GM19238 (cell line): ENCODE data around the gene ACAA2.

Source experiments
- DNase-seq: peaks from one replicate; pipeline ENCODE4 v3.0.0; 2011; ENCODE audit warnings: low spot score; ENCODE audit not compliant: insufficient read length

ACAA2 gene, protein sequence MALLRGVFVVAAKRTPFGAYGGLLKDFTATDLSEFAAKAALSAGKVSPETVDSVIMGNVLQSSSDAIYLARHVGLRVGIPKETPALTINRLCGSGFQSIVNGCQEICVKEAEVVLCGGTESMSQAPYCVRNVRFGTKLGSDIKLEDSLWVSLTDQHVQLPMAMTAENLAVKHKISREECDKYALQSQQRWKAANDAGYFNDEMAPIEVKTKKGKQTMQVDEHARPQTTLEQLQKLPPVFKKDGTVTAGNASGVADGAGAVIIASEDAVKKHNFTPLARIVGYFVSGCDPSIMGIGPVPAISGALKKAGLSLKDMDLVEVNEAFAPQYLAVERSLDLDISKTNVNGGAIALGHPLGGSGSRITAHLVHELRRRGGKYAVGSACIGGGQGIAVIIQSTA

DNA sequence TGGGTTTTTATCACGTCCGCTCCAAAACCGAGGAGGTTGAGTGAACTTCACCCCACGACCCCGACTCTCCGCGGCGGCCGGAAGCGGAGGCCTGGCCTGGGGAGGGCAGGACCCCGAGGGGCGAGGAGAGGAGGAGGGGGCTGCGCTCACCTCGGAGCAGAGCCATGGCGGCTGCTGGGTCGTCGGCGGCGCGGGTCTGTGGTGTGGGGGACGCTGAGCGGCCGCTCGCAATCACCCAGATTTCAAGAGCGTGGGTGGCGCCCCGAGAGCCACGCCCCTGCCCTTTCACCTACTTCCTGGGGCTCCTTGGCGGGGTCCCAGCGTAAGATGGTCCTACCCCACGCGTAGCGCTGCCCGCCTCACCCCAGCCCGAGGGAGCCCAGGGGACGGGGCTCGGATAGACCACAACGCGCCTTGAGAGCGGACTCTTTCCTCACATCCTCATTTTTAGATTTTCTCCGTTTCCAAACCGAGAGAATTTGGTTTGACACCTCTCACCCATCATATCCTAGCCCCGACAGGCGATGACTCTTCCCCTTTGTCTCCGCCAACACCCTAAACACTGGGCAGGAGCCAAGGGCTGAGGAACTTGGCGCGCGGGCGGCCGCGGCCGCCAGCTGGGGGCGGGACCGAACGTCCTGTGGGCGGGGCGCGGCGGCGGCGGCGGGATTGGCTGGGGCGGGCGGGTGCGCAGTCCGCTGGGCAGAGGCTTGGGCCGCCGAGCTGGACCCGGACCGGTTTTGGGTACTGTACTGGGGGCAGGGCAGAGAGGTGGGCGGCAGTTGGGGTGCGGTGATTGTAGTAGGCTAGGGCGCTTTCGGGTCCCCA lies at the start of gene ACAA2:
Gene ACAA2 (minus strand): TSS at position 215 of the 828 bp plus-strand sequence. CDS start 49 bp downstream, at position 166.
- DNase-seq = peak; percentile 60

DNA sequence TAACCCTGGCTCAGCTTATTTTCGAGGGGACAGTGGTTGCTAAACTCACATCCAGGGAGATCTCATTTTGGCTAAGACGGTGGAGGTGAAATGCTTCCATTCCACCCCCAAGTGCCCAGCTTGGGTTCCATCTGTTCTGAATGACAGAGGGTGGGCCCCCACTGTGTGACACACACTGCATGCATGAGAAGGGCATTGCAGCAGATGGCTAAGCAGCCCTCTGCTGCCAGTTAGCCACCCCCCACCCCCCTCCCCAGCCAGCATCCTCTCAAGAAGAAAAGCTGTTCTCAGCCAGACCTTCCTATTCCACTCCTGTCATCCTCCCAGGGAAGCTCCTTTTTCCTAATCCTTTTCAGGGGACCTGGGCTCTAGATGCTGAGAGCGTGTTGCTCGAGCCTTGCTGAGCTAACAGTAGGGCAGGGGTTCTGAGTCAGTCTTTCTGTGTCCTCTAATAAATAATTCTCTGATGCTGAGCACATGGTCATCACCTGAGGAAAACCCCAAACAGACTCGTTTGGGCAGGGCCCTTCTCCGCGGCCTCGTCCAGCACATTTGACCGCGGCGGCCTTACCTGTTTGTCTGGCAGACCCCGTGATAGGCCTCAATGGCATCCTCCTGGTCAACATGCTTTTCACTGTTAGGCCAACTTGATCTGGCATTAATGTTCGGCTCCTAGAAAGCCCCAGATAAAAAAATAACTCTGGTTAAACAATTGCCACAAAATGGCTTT lies 49.5 kb upstream of the ACAA2 start:
- DNase-seq = no peak

DNA sequence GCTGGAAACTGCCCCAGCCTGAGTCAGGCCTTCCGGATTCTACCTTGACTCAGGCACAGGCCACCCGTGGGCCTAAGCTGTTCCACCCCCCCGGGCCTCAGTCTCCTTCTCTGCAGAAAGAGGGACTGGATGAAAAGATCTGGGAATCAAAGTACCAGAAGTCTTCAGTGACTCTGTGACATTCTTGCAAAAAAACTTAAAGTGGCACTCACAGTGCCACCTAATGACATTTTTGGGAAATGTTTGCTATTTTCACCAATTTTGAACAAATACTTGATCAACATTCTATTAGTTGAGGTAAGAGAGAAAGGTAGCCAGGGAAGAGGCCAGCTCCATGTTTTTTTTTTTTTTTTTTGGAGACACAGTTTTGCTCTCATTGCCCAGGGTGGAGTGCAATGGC lies 48.3 kb upstream of the ACAA2 start:
- DNase-seq = no peak

DNA sequence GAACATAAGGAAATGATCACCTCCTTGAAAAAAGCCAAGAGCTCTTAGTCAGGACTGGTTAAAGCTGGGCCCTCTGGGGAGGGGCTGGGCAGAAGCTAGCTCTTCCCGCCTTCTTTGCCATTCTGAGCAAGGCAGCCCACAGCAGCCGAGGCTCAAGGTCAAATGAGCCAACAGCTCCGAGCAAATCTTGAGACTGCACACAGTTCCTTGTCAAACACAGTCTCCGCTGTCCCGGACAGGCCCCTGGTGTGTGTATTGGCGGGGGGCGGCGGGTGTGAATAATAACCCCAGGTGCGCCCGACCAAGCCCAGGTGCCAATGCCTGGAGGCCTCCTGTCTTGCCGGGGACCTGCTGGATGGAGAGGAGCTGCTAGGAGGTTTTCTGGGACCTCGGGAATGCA lies 46.4 kb upstream of the ACAA2 start:
- no peak for DNase-seq

DNA sequence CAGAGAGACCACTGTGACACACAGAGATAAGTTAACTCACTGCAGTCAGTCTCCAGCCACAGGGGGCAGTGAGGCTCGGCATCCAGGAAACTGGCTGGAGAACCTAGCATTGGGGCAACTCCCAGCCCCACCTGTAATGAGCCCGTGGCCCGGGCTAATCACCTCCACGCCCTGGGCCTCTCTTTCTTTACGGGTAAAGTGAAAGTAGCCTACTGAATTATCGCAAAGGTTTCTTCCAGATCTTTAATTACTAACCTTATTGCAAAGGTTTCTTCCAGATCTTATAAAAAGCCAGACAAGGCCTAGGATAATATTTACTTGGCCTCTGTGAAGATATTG lies 45.7 kb upstream of the ACAA2 start:
- DNase-seq = no peak

DNA sequence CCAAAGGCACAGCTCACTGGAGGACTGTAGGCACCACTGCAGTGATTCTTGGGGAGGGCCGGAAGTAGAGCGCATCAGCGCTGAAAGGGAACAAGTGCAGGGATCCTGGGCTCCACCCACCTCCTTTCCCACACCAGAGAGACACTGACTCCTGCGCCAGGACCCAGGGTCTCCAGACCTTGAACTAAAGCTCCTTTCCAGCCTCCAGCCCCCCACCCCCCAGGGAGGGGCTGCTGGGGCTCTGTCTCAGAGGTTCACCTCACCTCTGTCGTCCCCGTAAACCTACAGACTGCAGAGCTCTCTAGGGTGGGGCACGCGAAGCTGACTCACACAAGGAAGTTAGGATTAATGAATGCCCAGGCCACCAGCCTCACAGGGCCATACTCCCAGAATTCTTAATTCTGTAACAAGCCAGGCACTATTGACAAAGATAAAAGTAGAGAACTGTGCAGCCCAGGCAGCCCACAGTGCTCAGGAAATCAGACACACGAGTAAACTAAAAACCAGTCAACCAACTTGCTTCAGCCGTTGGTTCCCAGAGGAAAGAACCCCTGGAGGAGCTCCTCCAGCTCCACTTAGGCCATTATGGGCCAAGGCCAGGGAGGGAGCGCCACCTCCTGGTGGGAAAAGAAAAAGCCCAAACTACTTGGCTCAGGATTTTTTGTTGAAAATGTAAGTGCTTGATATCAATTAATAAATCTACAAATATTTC lies 45.1 kb upstream of the ACAA2 start:
- peak; percentile 58 for DNase-seq

DNA sequence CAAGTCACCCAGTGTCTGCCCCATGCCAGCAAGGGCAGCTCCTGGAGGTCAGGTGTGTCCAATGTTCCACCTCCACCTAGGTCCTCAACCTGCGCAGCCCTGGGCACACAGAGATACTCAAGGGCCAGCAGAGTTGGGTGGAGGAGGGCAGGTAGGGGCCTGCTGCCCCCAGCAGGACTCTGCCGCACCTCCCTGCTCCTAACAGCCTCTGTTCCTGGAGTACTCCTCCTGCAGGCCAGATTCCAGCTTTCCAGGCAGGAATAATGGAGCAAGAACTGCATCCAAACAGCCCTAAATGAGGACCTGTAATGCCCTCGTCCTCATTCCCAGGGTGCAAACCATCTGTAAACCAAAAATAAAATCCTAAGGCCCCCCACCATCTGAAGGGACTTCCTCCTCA lies 44.4 kb upstream of the ACAA2 start:
- DNase-seq = no peak

DNA sequence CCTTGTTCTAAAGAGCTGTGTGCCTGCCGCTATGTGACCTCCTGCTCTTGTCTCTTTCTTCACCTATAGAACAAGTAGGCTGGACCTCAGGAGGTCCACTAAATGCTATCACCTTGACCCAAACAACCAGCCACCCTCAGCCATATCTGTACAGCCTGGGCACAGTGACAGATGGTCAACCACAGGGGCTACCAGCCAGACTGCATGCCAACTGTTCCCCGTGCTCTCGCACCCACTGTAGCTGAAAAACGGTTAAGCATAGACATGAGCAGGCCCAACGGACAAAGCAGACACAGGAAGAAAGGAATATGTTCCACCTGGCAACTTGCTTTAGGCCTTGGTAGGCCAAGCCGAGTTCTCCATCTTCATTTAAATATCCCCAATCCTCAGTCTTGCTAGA lies 43.2 kb upstream of the ACAA2 start:
- no peak for DNase-seq

DNA sequence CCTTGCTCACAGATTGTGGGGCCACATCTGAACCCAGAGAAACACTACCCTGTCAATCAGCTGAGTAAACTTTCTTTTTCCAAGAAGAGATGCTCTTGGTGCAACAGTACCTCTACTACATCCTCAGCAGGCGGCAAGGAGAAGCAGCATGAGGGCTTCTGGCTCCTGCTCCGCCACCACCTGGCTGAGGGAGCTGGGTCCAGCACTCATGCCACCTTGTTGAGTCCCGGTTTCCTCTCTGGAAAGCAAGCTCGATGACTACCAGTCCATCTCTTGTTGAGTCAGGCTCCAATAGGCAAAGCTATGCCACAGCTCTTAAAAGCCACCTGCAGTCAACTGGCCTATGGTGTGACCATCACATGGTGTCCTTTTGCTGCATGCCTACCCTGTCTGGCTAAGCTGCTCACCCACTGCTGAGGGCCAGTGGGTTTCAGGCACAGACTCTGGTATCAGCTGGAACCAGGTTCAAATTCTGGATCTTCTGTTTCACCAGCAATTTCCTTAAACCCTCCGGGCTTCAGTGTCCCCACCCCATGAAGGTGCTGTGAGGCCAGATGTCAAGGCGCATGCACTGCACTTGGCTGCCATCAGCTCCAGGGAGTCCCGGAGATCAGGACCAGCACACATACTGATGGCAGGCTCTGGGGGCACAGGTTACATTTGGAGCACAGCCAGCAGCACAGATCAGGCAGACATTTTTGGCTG lies 42.5 kb upstream of the ACAA2 start:
- DNase-seq = no peak

DNA sequence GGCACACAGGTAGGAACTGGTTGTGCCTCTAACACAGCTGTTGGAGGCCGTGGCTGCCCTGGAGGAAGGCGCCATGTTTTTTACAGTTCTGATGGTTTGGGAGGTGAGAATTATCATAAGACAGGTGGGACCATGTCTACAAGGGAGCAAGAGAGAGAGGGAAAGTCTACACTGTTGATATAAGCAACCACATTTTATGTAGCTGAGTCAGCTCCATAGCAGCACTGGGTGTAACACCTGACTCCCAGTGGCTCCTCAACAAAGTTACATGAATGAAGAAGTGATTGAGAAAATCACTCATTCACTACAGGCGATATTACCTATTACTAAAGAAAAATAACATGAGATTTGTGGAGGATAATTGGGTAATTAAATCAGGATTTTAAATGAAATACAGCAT lies 41.3 kb upstream of the ACAA2 start:
- DNase-seq = no peak

DNA sequence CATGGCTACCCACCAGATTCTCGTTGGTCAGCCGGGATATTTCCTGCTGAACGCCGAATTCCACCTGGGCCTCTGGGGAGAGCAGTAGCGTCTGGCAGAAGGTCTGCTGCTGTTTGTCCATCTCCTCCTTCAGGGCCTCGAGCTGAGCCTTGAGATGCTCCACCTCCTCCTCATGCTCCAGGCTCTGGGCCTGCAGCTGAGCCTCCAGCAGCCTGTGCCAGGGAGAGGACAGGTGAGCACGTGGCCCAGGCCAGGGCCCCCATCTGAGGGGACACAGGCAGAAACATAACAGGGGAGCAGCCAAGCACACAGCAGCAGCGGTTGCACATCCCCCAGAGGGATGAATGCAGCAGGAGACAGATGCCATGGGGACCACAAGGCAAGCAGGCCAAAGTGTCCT lies 40.1 kb upstream of the ACAA2 start:
- DNase-seq = no peak

DNA sequence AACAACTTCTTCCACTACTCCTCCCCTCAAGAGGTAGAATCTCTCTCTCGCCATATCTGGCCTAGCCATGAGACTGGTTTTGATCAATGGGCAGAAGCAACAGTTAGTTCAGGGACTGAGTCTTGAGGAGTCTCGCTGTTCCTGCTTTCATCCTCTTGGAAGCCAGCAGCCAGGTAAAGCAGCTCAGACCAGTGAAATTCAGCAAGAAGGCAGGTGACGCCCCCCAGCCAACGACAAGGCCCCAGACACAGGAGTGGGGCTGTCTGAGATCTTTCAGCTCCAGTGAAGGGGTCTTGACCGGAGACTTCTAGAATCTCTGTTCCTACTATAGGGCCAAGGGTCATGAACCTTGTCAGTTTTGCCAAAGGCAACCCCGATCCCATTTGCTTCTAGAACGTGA lies 39.7 kb upstream of the ACAA2 start:
- DNase-seq = no peak

DNA sequence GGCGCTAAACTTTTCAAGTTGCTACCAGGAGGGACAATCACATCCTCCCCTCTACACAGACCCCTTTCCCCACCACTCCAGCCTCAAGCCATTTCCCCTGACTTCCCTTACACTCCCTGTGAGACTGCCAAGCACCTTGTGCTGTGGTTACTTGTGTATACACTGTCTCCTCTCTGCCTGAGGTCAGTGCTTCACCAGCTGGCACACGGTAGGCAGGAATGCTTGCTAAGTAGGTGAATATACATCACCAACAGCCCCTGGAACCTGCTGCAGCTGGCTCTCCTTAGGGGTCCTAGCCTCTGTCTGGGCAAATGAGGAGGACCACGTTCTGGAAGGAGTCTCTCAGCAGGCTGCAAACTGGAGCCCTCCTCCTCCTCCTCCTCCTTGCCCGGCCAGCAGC lies 38.3 kb upstream of the ACAA2 start:
- DNase-seq = no peak

DNA sequence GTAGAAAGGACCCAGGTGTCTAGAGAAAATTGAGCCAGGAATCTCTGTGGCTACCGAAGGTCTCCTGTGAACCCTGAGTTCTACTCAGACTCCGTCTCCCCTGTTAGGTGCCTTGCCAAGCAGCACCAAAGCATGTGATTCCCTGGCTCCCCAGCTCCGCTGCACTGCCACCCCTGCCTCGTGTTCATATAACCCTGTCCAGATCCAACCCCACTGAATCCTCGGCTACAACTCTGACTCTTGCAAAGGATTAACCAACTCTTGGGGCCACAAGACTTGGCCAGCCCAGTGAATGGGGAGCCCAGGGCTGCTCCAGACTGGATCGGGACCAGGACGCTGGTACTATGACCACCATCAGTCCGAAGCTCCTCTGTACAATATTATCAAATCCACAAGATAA lies 37.3 kb upstream of the ACAA2 start:
- no peak for DNase-seq

DNA sequence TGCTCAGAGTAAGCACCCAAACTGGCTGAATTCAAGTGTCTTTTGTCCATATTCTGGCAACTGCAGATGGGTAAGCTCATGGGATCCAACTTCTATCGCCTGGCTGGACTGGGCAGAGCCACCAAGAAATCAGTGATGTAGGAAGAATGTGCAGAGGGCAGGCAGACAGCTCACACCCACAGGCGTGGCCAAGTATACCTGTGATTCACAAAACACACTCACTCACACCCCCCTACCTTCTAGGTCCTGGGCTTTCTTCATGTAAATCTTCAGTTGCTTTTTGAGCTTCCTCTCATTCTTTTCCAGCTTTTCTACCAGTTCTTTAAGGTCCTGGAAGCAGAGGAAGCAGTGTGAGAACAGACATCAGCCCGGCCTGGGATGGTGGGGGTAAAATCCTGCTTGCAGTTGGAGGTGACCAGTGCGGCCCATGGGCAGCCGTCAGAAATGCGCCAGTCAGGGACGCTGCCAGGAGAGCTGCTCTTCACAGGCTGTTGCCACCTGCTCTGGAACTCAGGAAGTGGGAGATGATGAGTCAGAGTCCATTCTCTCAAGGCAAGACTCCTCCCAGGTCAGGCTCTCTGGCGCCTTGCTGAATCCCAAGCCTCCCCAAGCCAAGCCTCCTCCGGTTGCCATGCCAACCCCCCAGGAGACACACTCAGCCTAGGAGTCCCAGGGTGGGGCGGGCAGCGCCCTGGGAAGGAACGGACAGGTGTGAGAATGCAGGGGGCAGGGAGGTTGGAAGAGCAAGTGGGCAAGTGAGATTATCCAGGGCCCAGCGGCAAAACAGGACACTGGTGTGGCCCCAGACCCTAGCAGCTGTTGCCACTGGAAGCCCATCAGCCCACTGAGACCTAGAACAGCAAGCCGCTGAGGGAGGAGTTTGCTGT lies 36.2 kb upstream of the ACAA2 start:
- DNase-seq = no peak

DNA sequence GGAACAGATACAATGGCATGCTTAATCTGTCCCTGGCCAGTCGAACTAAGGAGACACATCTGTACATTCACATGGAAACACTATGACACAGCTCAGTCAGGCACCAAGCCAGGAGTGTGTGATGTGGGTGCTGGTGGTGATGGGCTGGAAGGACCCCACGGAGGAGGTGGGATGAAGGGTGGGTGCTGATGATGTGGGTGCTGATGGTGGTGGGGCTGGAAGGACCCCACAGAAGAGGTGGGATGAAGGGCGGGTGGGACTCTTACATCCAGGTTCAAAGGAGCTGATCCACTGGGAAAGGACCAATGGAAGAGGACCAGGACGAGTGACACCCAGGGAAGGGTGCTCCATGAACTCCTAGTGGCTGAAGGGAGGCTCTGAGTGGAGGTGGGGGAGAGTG lies 34.8 kb upstream of the ACAA2 start:
- DNase-seq = no peak

DNA sequence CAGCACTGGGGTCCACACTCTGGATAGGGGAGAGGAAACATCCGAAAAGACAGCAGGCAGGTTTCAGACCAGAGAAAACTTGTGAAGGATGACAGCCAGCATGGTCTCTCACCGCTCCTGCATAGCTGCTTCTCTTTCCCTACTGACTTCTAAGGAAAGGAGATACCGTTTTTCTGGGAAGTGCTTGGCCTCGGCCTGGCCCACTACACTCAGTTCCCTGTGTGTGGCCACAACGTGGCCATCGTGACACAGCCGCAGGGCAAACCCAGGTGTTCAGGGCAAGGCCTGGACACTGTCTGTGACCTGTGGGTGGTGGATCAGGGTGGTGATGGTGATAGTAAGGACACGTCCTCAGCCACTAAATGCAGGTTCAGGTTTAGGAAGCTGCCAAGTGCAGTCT lies 34.2 kb upstream of the ACAA2 start:
- no peak for DNase-seq

DNA sequence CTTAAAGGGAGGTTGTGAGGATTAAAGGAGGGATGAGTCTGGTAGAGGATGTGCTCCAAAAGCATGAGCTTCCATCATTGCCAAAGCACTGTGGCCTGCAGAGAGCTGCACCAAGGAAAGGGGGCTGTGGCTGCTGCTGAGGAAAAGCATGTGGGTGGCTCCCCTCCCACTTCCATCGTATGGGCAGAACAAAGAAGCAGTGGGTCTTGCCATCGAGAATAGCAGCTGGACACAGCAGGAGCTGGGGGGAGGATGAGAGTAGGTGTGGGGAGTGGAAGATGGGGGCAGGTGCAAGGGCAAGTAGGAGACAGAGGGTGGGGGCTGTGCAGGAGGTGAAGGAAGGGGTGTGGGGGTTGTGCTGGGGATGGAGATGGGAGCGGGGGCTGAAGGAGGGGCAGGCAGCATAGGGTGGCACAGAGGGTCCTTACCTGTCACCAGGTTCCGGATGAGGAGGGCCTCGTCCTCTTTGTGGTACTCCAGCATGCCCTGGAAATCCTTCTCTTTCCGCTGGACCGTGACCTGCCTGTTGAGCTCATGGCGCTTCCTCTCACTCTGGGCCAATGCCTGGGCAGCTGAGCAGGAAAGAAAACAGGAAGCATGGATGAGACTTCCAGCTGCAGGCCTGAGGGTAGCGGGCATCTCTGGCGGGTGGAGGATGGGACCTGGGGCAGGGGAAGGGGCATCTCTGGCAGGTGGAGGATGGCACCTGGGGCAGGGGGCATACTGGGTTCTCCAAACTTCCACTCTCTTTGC lies 33.6 kb upstream of the ACAA2 start:
- DNase-seq = no peak

DNA sequence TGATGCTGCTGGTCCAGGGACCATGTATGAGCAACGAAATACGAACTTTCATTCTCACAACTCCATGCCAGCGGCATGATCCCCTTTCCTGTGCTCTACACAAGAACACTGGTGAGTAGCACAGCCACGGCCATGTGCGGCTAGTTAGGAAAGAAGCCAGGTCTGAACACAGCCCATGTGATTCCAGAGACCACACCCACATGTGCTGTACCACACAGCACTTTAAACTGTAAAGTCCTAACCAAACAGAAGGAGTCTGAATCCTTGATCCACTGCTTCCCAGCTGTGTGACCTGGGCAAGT lies 33.0 kb upstream of the ACAA2 start:
- no peak for DNase-seq
